BE2C (cell line): ENCODE measurements around the gene B4GALT4.

ENCODE experiments used
- DNase-seq: peaks from one replicate; pipeline ENCODE4 v3.0.0-alpha.2; 2020
- H3K27me3 ChIP-seq: fragments of 250-450 bp; sonication (Bioruptor Pico); 2 replicates; pipeline ENCODE4 v1.5.1; 2020; ENCODE audit warnings: mild to moderate bottlenecking
- H3K36me3 ChIP-seq: fragments of 250-450 bp; sonication (Bioruptor Pico); 2 replicates; pipeline ENCODE4 v1.5.1; 2020; ENCODE audit warnings: mild to moderate bottlenecking
- H3K4me1 ChIP-seq: fragments of 250-450 bp; sonication (Bioruptor Pico); 2 replicates; pipeline ENCODE4 v1.5.1; 2020
- H3K4me3 ChIP-seq: 2 replicates; pipeline ENCODE4 v1.5.1; 2011; ENCODE audit warnings: low read depth, low read length
- H3K9me3 ChIP-seq: fragments of 250-450 bp; sonication (Bioruptor Pico); 2 replicates; pipeline ENCODE4 v1.5.1; 2020
- TF ChIP-seq, protein P1 (sequence below): IDR thresholded peaks from 2 replicates; pipeline ENCODE4 v1.5.1; 2012; ENCODE audit warnings: mild to moderate bottlenecking, low read depth, low read length

B4GALT4 gene

DNA sequence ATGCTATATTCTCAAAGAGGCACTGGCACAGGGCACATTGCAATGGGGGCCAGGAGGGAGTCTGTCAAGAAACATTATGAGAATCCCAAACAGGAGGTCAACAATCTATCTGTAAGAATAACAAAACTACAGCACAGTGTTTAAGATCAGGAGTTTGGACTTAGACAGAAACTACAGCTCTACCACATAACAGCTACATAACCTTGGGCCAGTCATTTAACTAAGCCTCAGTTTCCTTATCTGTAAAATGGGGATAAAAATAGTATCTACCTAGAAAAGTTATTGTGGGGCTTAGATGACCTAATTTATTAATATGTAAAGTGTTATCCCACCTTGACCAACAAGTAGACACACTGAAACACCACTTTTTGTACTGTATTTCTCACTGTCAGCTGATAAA is 9.9 kb downstream of the B4GALT4 start:
- TF ChIP-seq, protein P1, sequence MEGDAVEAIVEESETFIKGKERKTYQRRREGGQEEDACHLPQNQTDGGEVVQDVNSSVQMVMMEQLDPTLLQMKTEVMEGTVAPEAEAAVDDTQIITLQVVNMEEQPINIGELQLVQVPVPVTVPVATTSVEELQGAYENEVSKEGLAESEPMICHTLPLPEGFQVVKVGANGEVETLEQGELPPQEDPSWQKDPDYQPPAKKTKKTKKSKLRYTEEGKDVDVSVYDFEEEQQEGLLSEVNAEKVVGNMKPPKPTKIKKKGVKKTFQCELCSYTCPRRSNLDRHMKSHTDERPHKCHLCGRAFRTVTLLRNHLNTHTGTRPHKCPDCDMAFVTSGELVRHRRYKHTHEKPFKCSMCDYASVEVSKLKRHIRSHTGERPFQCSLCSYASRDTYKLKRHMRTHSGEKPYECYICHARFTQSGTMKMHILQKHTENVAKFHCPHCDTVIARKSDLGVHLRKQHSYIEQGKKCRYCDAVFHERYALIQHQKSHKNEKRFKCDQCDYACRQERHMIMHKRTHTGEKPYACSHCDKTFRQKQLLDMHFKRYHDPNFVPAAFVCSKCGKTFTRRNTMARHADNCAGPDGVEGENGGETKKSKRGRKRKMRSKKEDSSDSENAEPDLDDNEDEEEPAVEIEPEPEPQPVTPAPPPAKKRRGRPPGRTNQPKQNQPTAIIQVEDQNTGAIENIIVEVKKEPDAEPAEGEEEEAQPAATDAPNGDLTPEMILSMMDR, result no peak
- Histone ChIP-seq H3K27me3 (no peaks in the 10 kb centered on the region), H3K4me1 (no peaks in the 10 kb centered on the region), H3K36me3 (no peaks in the 10 kb centered on the region), H3K4me3 (no peak overlapping the region), H3K9me3 (no peaks in the 10 kb centered on the region)
- DNase-seq, result no peak

DNA sequence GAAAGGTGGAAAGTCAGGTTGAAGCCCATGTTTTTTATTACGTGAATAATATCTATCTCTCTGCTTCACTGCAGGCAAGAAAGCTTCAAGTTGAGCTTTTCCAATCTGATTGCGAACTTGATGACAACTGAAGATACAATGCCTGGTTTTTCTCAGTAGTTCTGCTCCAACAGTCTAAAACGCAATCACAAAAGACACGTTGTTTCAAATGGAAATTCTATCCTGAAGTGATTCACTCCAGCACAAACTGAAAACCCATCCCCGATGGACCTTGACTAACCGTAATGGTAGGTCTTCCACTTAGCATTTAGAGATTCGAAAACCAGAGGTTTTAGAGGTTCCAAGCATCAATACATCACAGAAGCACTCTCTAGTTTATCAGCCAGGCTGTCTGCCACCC is 10.6 kb downstream of the B4GALT4 start:
- Histone ChIP-seq H3K9me3 (no peaks in the 10 kb centered on the region), H3K4me3 (no peak overlapping the region), H3K36me3 (no peaks in the 10 kb centered on the region), H3K27me3 (no peaks in the 10 kb centered on the region), H3K4me1 (no peaks in the 10 kb centered on the region)
- TF ChIP-seq, protein P1, result no peak
- no peak for DNase-seq

DNA sequence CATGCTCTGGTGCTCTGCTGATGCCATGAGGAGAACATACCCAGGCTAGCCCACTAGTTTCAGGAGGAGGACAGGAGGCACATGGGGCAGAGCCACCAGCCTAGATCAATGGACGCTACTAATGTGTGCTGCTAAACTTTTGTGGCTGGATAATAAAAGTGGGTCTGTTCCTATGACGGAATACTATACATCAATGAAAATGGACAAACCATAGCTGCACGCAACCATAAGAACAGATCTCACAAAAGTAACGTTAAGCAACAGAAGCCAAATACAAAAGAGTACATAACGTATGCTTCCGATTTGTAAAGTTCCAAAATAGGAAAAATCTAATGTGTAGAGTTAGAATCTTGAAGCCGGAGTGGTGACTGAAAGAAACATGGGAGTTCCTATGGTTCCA is 11.5 kb downstream of the B4GALT4 start:
- no peak for DNase-seq
- TF ChIP-seq, protein P1, result no peak
- Histone ChIP-seq H3K36me3 (no peaks in the 10 kb centered on the region), H3K27me3 (no peaks in the 10 kb centered on the region), H3K4me3 (no peak overlapping the region), H3K9me3 (no peaks in the 10 kb centered on the region), H3K4me1 (no peaks in the 10 kb centered on the region)

DNA sequence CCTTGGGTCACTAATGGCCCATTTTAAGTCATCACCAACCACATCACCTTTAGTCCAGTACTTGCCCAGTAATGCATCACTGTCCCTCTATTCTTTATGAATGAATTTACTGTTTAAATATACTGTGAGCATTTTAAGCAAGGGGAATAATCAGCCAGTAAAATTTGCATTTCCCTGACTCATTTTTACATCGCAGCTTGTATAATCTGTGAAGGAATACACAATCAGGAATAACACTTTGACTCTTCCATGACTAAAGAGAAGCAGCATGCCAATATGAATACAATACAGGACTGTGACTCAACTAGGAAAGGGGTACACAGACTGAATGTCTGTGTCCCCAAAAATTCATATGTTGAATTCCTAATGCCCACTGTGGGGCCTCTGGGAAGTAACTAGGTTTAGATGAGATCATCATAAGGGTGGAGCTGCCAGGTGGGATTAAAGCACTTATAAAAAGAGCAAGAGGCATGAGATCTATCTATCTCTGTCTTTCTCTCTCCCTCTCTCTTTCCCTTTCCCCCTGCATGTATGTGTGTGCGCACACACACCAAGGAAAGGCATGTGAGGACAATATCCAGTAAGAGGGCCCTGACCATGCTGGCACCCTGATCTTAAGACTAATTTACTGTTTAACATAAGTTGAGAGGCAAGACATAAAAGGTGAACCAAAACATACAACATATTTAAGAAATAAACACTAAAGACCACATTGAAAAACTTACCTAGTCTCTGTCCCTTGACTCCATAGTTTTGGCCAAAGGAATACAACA is 12.1 kb downstream of the B4GALT4 start:
- DNase-seq, result no peak
- no peaks in the 10 kb centered on the region for H3K36me3 ChIP-seq
- no peaks in the 10 kb centered on the region for H3K27me3 ChIP-seq
- TF ChIP-seq, protein P1, result no peak
- H3K4me3 ChIP-seq, result no peak overlapping the region
- H3K9me3 ChIP-seq, result no peaks in the 10 kb centered on the region
- no peaks in the 10 kb centered on the region for H3K4me1 ChIP-seq

DNA sequence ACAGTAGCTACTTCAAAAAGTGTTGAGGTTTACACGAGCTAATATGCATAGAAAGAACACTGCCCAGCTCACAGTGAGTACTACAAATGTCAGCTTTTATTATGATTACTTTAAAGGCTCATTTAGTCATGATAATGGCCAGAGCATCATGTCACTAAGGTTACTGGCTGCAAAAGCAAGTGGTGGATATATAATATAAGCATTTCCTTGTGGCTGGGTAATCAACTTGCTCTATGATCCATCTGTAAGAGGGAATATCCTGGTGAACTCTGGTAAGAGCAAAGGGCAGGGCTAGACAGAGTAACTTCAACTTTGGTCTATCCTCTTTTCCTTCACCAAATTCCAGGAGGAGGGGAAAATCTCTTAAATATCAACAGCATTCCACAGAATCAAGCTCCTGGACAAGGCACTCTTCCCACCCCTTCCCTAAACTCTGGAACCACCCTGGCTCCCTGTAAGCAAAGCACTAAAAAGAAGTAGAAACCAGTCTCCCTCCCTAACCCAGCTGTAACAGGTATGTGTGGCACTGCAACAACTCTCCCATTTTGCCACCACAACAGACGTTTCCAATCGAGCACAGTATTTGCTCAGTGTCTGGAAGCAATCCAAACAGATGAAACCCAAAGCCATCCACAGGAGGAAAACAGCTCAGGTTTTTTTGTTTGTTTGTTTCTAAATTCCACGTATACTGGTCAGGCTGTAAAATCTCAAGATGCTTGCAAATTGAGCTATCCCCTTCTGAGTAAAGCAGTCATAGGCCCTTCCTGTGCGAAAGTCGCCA is 13.4 kb downstream of the B4GALT4 start:
- H3K9me3 ChIP-seq, result no peaks in the 10 kb centered on the region
- TF ChIP-seq, protein P1, result no peak
- H3K36me3 ChIP-seq, result no peaks in the 10 kb centered on the region
- H3K4me1 ChIP-seq, result no peaks in the 10 kb centered on the region
- H3K27me3 ChIP-seq, result no peaks in the 10 kb centered on the region
- DNase-seq, result no peak
- no peak overlapping the region for H3K4me3 ChIP-seq

DNA sequence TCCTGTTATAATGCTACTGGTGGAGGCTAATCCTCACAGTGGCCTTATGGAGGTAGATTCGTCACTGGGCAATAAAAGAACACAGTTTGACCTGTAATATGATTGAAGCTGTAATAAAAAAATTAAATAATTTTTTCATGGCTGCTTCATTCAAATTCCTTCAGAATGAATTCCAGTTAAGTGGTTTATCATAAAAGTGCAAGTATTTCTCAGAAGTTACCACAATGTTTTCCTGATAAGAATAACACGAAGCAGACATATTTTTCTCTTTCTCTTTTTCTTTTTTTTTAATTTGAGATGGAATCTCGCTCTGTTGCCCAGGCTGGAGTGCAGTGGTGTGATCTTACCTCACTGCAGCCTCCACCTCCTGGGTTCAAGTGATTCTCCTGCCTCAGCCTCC is 15.6 kb downstream of the B4GALT4 start:
- TF ChIP-seq, protein P1, result no peak
- Histone ChIP-seq H3K36me3 (no peaks in the 10 kb centered on the region), H3K4me3 (no peak overlapping the region)

More for the DNA sequence above, 15.6 kb downstream of the B4GALT4 start:
- Histone ChIP-seq H3K9me3 (no peaks in the 10 kb centered on the region), H3K27me3 (no peaks in the 10 kb centered on the region), H3K4me1 (no peaks in the 10 kb centered on the region)
- no peak for DNase-seq
